ENCODE measurements around the gene FN3KRP.
A peak's percentile ranks its signal among the peaks of the same experiment; 100 is the strongest.
"Not testable (repeated sequence)": the region's sequence is repeated elsewhere in the genome, so short reads cannot be mapped to it uniquely, and the experiment has no call there.

Gene FN3KRP

DNA sequence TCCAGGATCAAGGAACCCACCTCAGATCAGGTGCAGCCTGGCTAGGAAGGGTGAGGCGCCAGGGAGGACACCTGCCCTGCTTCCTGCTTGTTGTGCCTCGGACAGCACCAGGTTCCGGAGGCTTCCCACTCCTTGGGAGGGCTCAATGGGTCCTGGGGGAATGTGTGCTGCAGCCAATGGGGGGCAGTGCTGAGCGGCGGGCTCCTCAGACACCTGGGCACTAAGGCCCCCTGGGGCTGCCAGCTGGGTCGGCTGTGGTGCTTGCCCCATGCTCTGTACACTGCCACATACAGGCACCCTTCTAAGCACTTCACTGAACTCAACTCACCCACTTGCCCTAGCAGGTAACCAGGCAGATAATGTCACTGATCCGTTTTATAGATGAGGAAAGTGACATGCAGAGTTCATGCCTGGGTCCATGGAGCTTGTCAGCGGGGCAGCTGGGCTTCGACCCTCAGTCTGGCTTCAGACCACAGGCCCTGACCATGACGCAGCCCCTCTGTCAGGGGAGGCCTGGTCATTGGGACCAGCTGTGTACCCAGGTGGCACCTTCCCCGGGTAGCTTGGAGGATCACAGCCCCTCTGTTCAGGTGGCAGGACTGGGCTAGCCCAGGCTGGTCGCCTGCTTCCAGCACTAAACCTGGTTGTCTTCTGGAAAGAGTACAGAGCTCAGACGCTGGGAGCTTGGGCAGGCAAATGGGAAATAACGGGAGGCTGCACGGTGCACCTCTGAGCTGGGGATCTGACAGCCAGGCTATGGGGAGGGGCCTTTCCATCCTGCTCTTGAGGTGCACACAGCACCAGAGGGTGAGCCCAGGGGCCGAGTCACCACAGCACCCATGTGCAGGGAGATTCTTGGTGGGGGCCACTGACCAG, 27.1 kb downstream of the FN3KRP start:
- Mint-ChIP-seq H3K4me3 (no peak overlapping the region), H3K27me3 (no peaks in the 10 kb centered on the region), H3K9me3 (peaks cover 13% of the 10 kb centered on the region), H3K4me1 (no peaks in the 10 kb centered on the region), H3K27ac (no peak overlapping the region), H3K36me3 (peaks cover 28% of the 10 kb centered on the region)
- no peak for ATAC-seq

DNA sequence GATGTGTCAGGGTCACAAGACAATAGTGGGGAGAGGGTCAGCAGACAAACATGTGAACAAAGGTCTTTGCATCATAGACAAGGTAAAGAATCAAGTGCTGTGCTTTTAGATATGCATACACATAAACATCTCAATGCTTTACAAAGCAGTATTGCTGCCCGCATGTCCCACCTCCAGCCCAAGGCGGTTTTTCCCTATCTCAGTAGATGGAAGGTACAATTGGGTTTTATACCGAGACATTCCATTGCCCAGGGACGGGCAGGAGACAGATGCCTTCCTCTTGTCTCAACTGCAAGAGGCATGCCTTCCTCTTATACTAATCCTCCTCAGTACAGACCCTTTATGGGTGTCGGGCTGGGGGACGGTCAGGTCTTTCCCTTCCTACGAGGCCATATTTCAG, 28.2 kb downstream of the FN3KRP start:
- H3K27ac Mint-ChIP-seq, H3K27me3 Mint-ChIP-seq, H3K4me3 Mint-ChIP-seq, ATAC-seq, H3K4me1 Mint-ChIP-seq: not testable (repeated sequence)
- peaks cover 15% of the 10 kb centered on the region for H3K9me3 Mint-ChIP-seq
- peaks cover 26% of the 10 kb centered on the region for H3K36me3 Mint-ChIP-seq

DNA sequence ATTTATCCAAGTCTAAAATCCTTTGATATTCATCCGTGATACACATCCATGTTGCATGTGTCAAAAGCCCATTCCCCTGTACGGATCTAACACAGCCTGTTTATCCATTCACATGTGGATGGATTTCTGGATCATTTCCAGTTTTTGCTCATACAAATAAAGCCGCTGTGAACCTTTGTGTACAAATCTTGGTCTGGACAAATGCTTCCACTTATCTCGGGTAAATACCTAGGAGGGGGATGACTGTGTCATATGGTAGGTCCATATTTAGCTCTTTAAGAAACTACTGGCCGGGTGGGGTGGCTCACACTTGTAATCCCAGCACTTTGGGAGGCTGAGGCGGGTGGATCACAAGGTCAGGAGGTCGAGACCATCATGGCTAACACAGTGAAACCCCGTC, 29.0 kb downstream of the FN3KRP start:
- Mint-ChIP-seq H3K4me3 (no peak overlapping the region), H3K9me3 (peaks cover 12% of the 10 kb centered on the region), H3K27me3 (no peaks in the 10 kb centered on the region), H3K4me1 (no peaks in the 10 kb centered on the region), H3K36me3 (peaks cover 19% of the 10 kb centered on the region), H3K27ac (no peak overlapping the region)
- ATAC-seq, result no peak

DNA sequence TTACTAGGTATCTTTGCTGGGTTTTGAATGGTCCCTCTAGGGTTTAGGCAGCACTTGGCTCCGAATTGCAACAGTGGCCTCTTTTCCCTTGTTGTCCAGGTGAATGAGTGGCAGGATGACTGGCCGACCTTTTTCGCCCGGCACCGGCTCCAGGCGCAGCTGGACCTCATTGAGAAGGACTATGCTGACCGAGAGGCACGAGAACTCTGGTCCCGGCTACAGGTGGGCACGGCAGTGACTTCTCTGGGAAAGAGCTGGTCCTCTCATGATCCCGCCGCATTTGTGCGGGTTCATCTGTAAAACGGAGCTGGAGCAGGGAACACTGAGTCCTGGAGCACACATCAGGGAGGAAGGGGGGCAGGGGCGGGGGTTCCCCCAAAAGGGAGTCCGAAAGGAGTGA, 32.2 kb downstream of the FN3KRP start:
- no peaks in the 10 kb centered on the region for H3K36me3 Mint-ChIP-seq
- no peak overlapping the region for H3K4me3 Mint-ChIP-seq
- peaks cover 15% of the 10 kb centered on the region for H3K4me1 Mint-ChIP-seq
- peaks cover 6% of the 10 kb centered on the region for H3K9me3 Mint-ChIP-seq
- no peaks in the 10 kb centered on the region for H3K27me3 Mint-ChIP-seq
- no peak for ATAC-seq
- H3K27ac Mint-ChIP-seq, result no peak overlapping the region

DNA sequence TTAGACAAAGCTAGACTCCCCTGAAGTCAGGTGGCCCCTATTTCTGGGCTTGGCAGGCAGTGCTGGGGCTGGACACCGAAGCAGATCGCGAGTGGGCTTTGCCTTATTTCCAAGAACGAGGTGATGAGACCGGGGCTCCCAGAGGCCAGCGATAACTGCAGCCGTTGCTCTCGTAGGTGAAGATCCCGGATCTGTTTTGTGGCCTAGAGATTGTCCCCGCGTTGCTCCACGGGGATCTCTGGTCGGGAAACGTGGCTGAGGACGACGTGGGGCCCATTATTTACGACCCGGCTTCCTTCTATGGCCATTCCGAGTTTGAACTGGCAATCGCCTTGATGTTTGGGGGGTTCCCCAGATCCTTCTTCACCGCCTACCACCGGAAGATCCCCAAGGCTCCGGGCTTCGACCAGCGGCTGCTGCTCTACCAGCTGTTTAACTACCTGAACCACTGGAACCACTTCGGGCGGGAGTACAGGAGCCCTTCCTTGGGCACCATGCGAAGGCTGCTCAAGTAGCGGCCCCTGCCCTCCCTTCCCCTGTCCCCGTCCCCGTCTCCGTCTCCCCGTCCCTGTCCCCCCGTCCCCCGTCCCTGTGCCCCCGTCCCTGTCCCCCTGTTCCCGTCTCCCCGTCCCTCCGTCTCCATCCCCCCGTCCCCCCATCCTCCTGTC, 33.9 kb downstream of the FN3KRP start:
- no peak overlapping the region for H3K27ac Mint-ChIP-seq
- peaks cover 1% of the 10 kb centered on the region for H3K36me3 Mint-ChIP-seq
- H3K27me3 Mint-ChIP-seq, result no peaks in the 10 kb centered on the region
- peak overlapping the region; percentile 65 for H3K4me3 Mint-ChIP-seq
- no peak for ATAC-seq
- H3K9me3 Mint-ChIP-seq, result peaks cover 5% of the 10 kb centered on the region
- peaks cover 28% of the 10 kb centered on the region for H3K4me1 Mint-ChIP-seq

DNA sequence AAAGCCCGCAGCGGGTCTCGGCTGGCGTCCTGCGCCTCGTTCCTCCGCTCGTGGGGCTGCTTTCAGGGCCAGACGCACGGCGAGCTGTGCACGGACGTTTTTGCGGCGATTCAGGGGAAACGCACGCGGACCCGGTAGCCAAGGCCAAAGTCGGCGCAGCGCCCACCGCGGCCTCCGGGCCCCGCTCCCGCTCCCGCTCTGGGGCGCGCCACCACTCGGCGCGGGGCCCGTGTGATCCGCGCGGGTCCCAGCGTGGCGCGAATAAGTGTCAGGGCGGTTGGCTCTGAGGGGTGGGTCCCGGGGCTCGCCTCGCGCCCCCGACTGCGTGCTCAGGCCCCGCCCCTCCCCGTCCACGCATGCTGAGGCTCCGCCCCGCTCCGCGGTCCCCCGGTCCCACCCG, 34.7 kb downstream of the FN3KRP start:
- H3K4me3 Mint-ChIP-seq, result peak overlapping the region; percentile 48

DNA sequence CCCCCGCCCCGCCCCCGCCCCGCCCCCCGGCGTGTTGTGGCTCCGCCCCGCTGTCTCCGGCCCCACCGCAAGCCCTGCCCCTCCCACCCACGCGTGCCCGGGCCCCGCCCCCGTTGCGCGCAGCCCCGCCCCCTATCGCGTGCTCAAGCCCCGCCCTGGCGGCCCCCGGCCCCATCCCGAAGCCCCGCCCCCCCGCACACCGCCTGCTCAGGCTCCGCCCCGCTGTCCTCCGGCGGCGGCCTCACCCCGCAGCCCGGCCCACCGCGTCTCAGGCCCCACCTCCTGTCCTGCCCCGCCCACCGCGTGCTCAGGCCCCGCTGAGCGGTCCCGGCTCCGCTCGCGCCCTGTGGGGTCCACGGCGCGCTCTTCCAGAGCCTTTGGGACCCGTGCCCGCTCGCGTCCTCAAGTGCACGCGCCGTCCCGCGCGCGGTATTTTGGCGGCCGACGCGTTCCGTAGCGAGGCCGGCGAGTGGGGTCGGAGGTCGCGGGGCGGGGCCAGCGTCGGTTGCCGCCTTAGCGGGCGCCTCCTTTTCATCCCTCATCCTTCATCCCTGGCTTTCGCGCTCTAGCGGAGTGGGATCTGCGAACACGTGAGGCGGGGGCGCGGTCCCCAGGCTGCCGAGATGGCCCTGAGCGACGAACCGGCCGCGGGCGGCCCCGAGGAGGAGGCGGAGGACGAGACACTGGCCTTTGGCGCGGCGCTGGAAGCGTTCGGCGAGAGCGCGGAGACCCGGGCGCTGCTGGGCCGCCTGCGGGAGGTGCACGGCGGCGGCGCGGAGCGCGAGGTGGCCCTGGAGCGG, 35.3 kb downstream of the FN3KRP start, which contains the start of gene TBCD:
Gene TBCD, plus strand, starts transcription at position 495 of the 800 bp plus-strand sequence. Its CDS starts 129 bp downstream, at position 624.
- Mint-ChIP-seq H3K4me3 (peak within 1 kb of the TSS; percentile 86), H3K36me3 (peaks cover 9% of the 10 kb centered on the region), H3K9me3 (peaks cover 4% of the 10 kb centered on the region), H3K27me3 (no peaks in the 10 kb centered on the region), H3K4me1 (peaks cover 33% of the 10 kb centered on the region), H3K27ac (peak within 1 kb of the TSS; percentile 28)
- peak; percentile 88 for ATAC-seq

More for the DNA sequence above, 34.7 kb downstream of the FN3KRP start:
- H3K27me3 Mint-ChIP-seq, result no peaks in the 10 kb centered on the region
- H3K36me3 Mint-ChIP-seq, result peaks cover 6% of the 10 kb centered on the region
- H3K4me1 Mint-ChIP-seq, result peaks cover 33% of the 10 kb centered on the region
- no peak overlapping the region for H3K27ac Mint-ChIP-seq
- peaks cover 4% of the 10 kb centered on the region for H3K9me3 Mint-ChIP-seq
- ATAC-seq, result peak; percentile 76

DNA sequence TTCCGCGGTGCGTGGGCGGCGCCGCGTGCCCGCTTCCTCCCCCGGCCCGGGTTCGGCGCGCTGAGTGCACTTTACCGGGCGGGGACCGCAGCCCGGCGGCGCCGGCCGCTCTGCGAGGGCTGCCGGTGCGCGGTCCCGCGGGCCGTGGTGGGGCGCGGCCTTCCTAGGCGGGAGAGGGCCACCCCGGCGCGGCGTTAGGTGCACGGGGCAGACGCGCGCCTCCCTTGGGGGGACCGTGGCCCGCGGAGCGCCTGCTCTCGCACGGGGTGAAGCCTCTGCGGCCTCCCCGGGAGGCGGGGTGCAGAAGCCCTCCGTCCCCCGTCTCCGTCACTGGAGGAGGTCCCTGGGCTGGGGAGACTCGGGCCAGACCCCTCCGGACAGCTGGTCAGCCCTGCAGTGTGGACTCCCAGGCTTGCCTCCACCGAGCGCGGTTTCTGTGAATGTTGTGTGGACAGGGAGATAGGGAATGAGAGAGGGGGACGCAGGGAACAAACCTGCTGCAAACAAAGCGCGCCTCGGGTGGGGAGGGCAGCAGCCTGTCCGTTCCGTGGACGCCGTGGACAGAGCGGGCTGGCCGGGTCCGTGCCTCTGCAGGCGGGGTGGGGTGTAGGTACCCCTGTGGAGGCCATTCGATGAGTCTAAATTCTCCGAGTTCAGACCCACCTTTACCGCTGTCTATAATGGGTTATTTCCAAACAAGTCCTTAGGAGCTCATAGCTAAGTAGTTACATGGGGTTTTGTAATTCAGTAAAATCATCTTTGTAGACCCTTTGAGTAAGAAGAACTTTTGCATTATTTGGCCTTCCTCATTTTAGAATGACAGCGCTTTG, 36.1 kb downstream of the FN3KRP start:
- H3K36me3 Mint-ChIP-seq, result peaks cover 15% of the 10 kb centered on the region
- no peaks in the 10 kb centered on the region for H3K27me3 Mint-ChIP-seq
- peak; percentile 35 for ATAC-seq
- peaks cover 33% of the 10 kb centered on the region for H3K4me1 Mint-ChIP-seq
- H3K9me3 Mint-ChIP-seq, result peaks cover 4% of the 10 kb centered on the region
- H3K27ac Mint-ChIP-seq, result peak overlapping the region; percentile 28
- H3K4me3 Mint-ChIP-seq, result peak overlapping the region; percentile 85

DNA sequence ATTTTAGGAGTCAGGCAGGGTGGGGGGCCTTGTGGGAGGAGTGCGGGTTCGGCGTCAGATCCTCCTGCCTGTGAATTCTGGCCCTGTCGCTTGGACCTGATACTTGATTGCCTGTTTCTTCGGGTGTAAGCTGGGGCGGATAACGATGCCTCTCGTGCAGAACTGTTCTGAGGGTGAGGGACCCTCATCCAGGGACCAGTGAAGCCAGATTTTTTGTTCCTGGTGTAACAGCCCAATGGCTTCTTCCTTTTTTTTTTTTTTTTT, 36.6 kb downstream of the FN3KRP start:
- peaks cover 33% of the 10 kb centered on the region for H3K4me1 Mint-ChIP-seq
- ATAC-seq, result no peak
- no peak overlapping the region for H3K27ac Mint-ChIP-seq
- H3K4me3 Mint-ChIP-seq, result peak overlapping the region; percentile 85
- H3K9me3 Mint-ChIP-seq, result peaks cover 4% of the 10 kb centered on the region
- H3K36me3 Mint-ChIP-seq, result peaks cover 15% of the 10 kb centered on the region
- H3K27me3 Mint-ChIP-seq, result no peaks in the 10 kb centered on the region

DNA sequence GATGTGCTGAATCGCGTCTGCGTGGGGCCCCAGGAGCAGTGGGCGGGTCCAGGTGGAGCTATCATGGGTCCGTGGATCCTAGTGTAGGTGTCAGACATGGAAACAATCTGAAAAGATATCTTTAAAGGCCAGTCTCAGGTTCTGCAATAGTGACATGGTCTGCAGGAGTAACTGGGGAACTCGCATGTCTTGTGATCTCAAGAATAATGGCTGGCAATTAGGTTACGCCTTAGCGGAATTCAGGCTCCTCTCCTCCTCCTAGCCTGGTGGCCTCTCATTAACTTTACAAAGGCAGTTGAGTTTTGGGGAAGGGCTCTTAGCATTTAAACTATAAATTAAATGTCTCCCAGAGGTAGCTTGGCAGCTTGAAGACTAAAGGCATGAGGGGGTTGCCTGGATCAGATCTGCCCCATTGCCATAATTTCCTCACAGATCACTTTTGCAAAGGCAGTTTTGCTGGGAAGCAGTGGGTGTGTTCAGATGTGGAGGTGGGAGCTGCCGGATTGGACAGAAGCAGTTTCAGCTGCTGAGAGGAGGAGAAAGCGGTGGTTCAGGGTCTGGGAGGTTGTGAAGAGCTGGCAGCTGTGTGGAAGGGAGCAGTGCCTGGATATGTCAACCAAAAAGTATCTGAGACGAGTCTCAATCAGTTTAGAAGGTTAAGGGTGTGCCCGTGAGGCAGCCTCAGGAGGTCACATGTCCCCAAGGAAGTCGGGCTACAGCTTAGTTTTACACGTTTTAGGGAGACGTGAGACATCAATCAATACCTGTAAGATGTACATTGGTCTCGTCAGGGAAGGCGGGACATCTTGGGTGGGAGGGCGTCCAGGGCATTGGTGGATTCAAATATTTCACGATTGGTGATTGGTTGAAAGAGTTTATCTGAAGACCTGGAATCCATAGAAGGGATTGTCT, 38.0 kb downstream of the FN3KRP start:
- Mint-ChIP-seq H3K36me3 (peaks cover 15% of the 10 kb centered on the region), H3K4me1 (peaks cover 33% of the 10 kb centered on the region), H3K9me3 (no peaks in the 10 kb centered on the region), H3K4me3 (no peak overlapping the region), H3K27ac (no peak overlapping the region), H3K27me3 (no peaks in the 10 kb centered on the region)
- ATAC-seq, result no peak

DNA sequence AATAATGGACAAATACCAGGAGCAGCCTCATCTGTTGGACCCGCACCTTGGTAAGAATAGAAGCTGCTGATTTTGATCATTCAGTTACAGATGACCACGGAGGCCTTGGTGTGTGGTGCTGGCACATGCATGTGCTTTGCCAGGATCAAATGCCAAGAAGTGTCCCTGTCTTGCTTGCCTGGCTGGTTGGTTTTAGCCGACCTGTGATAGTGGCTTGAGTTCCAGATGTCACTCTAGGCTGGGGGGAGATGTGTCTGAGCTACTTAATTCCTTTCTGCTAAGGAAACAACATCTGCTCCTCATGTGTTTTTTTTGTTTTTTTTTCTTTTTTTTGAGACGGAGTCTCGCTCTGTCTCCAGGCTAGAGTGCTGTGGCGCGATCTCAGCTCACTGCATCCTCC, 39.7 kb downstream of the FN3KRP start:
- no peak for ATAC-seq
- Mint-ChIP-seq H3K4me3 (no peak overlapping the region), H3K9me3 (no peaks in the 10 kb centered on the region), H3K4me1 (peaks cover 33% of the 10 kb centered on the region), H3K27me3 (no peaks in the 10 kb centered on the region), H3K36me3 (peaks cover 23% of the 10 kb centered on the region), H3K27ac (no peak overlapping the region)

DNA sequence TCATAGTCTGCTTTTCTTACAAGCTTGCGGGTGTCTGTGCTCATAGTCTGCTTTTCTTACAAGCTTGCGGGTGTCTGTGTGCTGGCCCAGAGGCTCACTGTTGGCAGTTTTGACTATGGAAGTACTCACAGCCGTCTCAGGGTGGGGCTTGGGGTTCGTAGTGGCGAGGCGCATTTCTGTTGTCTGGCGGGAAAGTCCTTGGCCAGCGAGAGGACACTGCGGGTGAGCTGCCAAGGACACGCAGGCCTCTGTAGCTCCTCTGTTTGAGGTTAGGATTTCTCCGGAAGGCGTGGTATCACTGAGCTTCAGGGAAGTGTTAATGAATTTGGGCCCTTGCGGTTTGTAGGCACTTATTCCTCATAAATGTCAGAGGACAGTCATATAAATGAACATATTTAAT, 48.9 kb downstream of the FN3KRP start:
- H3K27me3 Mint-ChIP-seq, result no peaks in the 10 kb centered on the region

DNA sequence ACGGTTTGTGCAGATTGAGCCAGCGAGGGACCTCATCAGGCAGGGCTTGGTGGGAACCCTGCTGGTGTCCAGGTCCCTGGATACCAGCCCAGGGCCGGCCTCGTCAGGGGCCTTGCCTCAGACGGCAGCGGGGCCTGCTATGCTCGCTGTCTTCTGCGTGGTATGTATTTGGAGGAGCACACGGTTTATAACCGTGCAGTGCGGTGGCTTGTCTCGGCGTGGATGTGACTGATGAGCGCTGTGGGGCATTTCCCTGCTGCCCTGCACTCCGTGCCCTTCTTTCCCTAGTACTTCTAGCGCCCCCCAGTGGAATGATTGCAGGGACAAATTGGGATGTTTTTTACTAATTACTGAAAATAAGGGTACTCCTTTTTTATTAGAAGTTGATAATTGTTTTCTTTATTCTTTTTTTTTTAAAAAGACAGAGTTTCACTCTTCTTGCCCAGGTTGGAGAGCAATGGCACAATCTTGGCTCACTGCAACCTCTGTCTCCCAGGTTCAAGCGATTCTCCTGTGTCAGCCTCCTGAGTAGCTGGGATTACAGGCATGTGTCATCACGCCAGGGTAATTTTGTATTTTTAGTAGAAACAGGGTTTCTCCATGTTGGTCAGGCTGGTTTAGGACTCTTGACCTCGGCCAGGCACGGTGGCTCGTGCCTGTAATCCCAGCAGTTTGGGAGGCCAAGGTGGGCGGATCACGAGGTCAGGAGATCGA, 50.7 kb downstream of the FN3KRP start:
- no peak for ATAC-seq

More for the DNA sequence above, 48.9 kb downstream of the FN3KRP start:
- peaks cover 71% of the 10 kb centered on the region for H3K36me3 Mint-ChIP-seq
- no peak overlapping the region for H3K4me3 Mint-ChIP-seq
- no peak overlapping the region for H3K27ac Mint-ChIP-seq
- ATAC-seq, result no peak
- H3K4me1 Mint-ChIP-seq, result peaks cover 10% of the 10 kb centered on the region
- H3K9me3 Mint-ChIP-seq, result no peaks in the 10 kb centered on the region

More for the DNA sequence above, 50.7 kb downstream of the FN3KRP start:
- Mint-ChIP-seq H3K27ac (no peak overlapping the region), H3K4me1 (peaks cover 10% of the 10 kb centered on the region), H3K27me3 (no peaks in the 10 kb centered on the region), H3K36me3 (peaks cover 64% of the 10 kb centered on the region), H3K9me3 (no peaks in the 10 kb centered on the region), H3K4me3 (no peak overlapping the region)

All from stimulated activated memory B cell treated with anti-CD40 and anti-IgM and Interleukin-4, amounts not matched to agents 10 μg/mL and 1 μg/mL and 100 μg/mL, for 72 hours (primary cell).